CD4-positive, alpha-beta T cell treated with Interleukin-1 beta for 1 hour (primary cell): ENCODE data around the gene TSTD2.
A peak's percentile ranks its signal among the peaks of the same experiment; 100 is the strongest.

Experiments
- DNase-seq, 2 donors: peaks; one replicate each; pipeline ENCODE4 v3.0.0-alpha.2; 2020 to 2022

The TSTD2 gene

GRCh38 chr9:97632985-97633858 is at the start of gene TSTD2, which contains the start of gene NCBP1:
TSS of gene TSTD2 (minus strand) at chr9:97633368. CDS start at chr9:97627562, 5,806 bp downstream.
TSS of gene NCBP1 (plus strand) at chr9:97633821. CDS start at chr9:97633882, 61 bp downstream.
- DNase-seq: peak; percentile 96 to 98

DNA sequence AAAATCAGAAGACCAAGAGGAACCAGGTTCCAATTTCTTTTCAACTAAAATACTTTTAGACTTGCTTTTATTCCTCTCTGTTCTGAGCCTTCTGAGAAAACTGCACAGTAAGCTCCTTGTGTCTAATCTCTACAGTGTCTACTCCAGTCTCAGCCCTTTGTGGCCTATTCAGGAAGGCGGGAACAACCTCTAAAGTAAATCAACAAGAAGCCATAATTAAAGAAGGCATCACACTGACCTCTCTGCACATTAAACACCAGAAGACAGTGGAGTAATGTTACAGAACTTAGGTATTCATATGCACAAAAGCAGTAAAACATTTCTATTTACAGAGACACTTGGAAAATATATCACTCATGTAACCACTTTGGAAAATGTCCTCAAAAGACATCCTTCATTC is 49.1 kb upstream of the TSTD2 start:
- DNase-seq: no peak

GRCh38 chr9:97675655-97676054 is 42.5 kb upstream of the TSTD2 start:
- no peak for DNase-seq

GRCh38 chr9:97673922-97674321 is 40.8 kb upstream of the TSTD2 start:
- no peak for DNase-seq

GRCh38 chr9:97672403-97672802 is 39.2 kb upstream of the TSTD2 start:
- DNase-seq: no peak

- DNase-seq: no peak
These were observed 37.4 kb upstream of the TSTD2 start for GRCh38 chr9:97670586-97670985.

DNA sequence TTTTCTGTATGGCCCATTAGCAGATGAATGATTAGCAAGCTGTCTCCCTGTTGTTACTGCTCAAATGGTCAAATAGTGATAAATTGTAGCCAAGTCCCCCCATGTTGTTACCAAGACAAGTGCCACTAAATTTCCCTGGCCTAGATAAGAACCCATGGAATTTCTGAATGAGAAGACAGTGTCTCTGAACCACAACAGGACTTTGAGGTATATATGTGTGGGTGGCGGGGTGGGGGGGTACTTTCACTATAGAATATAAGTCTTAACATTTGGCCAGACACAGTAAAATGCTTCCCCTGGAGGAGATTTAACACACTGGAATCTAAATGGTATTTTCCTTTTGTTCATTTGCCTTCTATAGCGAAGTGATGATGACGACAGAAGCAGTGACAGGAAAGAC is 35.3 kb upstream of the TSTD2 start:
- no peak for DNase-seq

DNA sequence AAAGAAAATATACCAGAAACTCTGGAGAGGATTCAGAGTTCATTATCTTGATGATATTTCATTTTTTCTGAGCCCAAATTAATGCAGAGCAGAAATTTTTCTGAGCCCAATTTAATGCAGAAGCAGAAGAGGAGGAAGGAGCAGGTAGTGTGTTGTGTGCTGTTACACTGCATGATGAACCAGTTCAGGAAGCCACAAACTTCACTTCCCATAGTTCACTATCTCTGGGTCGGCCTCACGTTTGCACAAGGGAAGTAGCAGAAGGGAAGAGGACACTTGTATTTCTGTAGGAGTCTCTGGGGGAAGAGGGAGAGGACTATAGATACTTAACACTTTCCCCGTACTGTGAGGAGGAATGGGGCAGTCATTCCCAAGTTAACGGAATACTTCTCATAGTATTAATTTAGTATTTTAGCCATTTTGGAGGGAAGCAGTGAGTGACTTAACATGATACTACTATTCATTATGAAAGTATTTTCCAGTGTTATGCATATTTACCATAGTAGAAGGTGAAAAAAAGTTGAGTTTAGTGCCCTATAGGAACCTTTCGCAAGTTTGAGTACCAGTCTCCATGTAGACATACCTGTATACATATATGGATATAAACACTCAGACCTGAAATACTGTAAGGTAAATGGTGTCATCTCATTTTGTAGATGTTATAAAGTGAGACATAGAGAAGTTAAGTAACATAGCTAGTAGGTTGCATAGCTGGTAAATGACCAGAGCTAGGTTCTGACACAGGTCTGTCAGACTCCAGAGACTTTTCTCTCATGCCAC is 33.9 kb upstream of the TSTD2 start:
- DNase-seq: no peak

GRCh38 chr9:97665742-97666141 is 32.6 kb upstream of the TSTD2 start:
- no peak for DNase-seq

DNA sequence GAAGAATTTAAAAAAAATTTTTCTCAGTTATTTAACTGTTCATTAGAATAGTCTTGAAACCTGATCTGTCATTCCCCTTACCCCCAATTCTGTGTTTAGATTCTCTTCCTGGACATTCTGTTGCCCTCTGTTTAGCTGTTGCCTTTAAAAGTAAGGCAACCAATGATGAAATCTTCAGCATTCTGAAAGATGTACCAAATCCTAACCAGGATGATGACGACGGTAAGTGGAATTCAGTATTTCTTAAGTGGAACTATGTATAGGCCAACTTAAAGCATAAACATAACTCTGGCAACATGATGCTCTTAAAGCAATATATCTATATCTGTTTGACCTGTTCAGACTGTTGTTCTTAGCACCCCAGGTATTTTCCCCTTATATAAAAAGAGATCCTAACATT is 27.7 kb upstream of the TSTD2 start:
- DNase-seq: no peak

DNA sequence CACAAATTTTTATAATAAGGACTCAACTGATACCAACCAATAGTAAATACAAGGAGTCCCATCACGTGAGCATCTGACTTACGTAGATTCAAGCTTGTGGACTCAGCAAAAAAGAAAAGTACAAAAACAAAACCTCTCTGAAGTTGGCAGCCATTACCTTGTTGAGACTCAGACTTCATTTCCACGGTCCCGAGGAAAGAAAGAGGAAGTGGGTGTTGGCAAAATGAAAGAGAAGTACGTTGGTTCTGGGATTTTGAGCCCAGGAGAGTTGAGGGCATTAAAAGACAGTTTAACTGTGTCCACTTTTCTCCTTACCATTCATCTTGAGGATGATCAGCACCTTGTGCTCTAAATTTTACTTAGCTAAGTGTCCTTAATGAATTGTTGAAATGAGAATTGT is 27.2 kb upstream of the TSTD2 start:
- no peak for DNase-seq

DNA sequence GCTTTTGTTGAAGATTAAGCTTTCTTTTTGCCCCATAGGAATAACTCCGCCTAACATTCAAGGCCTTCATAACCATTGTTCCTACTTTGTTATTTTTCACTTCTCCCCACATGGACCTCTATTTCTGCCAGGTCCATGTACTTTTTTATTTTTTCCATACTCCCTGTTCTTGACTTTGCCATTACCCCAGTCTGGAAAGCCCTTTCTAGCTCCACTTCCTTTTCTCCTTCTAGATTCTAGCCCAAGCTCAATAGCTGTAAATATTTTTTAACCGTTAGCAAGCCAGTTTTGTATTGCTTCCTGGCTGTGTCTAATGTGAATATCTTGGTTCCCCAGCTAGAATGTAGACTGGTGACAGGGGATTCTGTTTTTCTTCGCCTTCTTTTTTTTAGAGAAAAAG is 26.6 kb upstream of the TSTD2 start:
- DNase-seq: no peak

DNA sequence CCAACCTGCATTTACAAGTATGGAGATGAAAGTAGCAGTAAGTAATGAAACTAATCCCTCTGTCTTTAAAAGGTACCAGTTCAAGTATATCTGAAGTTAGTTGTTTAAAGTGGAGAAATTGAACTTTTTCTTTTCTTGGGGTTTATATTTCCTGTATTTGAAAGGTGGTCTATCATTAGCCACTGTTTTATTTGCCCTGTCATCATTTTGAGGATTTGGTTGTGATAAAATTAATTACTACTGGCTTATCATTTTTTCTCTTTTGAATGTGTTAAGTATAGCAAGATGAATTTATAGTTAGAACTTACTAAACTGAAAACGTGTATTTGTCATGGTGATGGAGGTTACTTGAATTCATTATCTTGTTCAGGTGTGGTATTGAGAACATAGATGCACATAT is 25.5 kb upstream of the TSTD2 start:
- no peak for DNase-seq

DNA sequence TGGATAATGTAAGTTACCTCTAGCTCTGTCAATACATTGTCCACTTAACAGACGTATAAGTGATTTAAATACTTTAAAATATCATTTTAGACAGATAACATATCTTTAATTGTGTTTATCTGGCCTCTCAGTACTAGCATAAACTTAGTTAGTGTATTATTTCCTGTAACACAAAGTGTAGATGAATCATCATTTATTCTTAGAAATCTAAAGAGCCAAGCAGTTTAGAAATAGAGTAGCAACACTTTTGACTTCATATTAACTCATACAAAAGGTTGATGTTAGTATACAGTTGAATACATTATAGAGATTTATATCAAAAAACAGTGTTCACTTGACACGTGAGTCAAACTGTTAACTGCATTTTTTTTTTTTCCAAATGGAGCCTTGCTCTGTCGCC is 18.5 kb upstream of the TSTD2 start:
- DNase-seq: no peak

DNA sequence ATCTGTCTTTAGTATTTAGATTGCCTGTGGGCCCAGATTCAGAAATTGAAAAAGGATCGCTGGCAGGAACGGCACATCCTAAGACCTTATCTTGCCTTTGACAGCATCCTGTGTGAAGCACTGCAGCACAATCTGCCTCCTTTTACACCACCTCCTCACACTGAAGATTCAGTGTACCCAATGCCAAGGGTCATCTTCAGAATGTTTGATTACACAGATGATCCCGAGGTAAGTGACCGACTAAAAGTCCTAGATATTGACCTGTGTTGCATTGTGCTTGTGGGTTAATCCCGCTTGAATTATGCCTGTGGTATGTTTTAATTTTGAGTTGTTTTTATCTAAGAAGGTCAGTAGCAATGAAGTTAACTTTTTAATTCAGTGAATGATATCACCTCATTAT is 14.8 kb upstream of the TSTD2 start:
- DNase-seq: no peak

- no peak for DNase-seq
These were observed 12.6 kb upstream of the TSTD2 start for GRCh38 chr9:97645720-97646119.

GRCh38 chr9:97640325-97640724 is 7.2 kb upstream of the TSTD2 start:
- no peak for DNase-seq

GRCh38 chr9:97638666-97639065 is 5.5 kb upstream of the TSTD2 start:
- no peak for DNase-seq

DNA sequence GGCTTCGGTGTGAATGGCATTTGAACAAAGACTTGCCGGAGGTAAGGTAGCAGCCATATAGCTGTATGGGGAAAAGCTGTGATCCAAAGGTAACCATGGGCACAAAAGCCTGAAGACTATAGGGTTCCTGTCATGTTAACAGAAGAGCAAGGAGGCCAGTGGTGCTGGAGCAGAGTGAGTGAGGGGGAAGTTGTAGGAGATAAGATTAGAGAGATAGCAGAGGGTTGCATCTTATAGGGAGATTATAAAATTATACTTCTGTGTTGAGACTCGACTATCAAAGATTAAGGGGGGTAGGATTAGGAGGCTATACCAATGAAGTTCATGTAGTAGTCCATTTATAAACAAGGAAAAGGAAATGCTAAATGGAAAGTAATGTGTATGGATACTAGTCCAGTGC is 3.7 kb upstream of the TSTD2 start:
- DNase-seq: no peak

- DNase-seq: no peak
These were observed 1.9 kb upstream of the TSTD2 start for GRCh38 chr9:97635026-97635425.

DNA sequence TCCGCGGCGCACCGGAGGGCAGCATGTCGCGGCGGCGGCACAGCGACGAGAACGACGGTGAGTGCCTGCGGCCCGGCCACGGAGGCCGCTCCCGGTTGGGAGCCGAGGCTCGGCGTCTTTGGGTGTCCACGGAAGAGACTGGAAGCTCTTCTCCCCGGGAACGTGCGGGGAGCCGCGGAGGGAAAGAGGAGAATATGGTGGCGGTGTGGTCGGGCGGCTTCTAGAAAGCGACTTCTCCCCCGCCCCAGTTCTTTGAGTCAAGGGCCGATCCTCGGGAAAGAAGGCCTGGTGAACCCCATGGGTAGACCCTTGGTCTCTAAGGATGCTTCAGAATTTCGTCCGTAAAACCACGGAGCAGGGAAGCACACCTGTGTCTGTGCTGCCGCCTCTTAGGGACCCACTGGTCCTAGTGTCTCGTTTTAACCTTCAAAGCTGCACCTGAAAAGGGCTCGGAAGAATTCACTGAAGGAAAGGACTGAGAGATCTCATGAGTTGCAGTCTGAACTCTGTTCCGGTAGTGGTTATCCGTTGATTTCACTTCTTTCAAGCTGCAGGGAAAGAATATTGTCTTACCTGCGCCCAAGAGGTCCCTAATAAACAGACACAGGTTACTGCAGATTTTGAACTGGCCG is 807 bp upstream of the TSTD2 start:
- peak in 1 of 2 donors; percentile 21 for DNase-seq

GRCh38 chr9:97632248-97632984 is 752 bp downstream of the TSTD2 start:
- no peak for DNase-seq

DNA sequence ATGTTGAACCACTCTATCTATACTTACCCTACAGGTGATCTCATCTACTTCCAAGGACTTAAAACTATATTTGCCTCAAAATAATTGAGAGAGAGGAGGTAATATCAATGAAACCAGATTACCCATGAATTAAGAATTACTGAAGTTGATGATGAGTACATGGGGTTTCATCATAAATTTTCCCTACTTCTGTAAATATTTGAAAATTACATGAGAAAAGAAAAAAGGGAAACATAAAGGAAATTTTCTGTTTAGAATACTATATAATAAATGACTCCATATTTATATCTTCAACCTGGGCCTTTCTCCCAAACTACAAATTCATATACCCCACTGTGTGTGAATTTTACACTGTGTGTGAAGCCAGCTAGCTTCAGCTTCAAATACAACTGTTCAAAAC is 2.6 kb downstream of the TSTD2 start:
- DNase-seq: no peak
